ENCODE data around the gene SLC4A1.

Gene SLC4A1

GRCh38 chr17:44203731-44204440 lies 64.0 kb downstream of the SLC4A1 start:
- peak; percentile 77 for DNase-seq

DNA sequence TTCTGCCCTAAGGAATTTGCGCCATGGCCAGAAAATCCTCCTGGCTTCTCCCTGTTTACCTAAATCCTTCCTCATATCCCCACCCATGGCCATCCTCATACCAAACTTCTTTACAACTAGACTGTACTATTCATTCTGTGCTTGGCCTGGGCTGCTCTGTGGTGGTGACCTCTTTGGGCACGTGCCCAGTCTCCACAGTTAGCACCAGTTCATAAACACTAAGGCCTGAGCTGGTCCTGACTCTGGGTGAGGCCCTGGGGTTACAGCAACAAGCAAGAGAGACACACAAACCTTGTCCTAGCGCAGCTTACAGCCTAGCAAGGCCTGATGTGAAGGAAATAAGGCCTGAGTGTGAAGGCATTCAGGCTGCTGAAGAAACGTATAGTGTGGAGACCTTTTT lies 65.2 kb downstream of the SLC4A1 start:
- no peak for DNase-seq

DNA sequence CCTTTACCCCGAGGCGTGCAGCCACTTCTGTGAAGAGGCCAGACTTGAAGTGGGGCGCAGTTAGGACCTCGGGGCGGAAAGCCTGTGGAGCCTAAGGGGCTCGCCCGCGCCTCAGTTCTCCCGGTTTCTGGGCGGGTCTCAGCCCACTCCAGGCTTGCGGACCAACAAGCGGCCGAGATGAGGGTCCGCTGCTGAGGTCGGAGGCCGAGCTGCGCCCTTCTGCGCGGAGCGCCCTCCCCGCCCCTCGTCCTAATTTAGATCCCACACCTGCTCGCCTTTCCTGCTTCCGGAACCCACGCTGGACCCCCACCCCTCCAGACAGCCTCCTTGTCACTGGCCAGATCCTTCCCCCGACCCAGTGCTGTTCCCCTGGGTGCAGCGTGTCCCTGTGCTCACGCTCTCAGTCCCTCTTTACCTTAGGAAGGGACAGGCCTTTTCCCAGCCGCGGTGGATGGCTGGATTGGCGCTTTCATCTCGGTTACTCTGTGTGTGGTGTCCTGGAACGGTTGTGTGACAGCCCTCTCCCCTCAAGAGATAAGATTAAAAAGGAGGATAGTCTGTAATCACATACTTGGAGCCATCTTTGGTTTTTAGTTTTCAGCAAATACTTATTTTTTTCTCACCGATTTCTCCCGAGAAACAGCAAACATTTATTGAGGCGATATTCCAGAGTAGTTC lies 67.3 kb downstream of the SLC4A1 start:
- DNase-seq, result peak; percentile 24

DNA sequence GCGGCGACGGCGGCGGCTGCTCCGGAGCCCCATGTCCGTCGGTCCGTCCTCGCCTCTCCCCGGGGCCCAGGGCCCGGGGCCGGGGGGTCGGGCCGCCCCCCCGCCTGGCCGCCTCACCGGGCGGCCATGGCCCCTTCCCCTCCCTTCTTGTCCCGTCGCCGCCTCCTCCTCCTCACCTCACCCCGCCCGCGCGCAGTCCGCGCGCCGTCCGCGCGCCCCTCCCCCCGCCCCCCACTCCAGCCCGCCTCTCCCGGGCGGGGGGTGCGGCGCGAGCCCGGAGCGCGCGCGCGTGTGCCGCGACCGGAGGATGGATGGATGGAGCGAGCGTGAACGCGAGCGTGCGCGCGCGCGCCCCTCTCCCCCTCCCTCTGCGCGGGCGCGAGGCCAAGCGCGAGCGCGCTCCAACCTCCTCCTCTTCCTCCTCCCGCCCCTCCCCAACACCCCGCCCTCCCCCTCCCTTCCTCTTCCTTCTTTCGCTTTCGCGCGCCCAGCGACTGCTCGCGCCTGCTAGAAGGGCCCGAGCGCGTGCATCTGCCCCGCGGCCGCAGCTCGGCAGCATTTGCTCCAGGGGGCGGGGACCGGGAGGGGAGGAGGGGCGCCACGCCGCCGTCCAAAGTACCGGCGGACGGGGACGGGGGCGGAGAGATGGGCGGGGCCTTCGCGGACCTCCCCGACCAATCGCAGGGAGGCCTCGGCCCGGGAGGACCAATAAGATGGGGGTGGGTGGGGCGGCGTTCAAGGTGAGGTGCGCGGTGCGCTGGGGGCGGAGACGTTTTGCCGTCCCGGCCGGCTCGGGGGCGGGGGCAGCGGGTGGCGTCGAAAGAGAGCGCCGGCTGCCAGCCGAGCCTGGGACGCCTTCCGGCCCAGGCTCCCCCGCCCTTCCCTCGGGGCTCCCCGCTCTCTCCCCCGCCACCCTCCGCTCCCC lies 68.1 kb downstream of the SLC4A1 start, which contains the start of gene ATXN7L3:
Gene ATXN7L3, minus strand, starts transcription at position 332 of the 925 bp plus-strand sequence. CDS start 1,814 bp downstream, outside the sequence.
- peak; percentile 100 for DNase-seq

GRCh38 chr17:44198721-44199552 lies 69.0 kb downstream of the SLC4A1 start:
- DNase-seq, result peak; percentile 67
